HL-60 (cell line): ENCODE results near the gene FBLL1.

Source experiments
- CTCF ChIP-seq: IDR thresholded peaks from one replicate; pipeline ENCODE4 v1.5.1; 2011; ENCODE audit warnings: low read length, control low read depth, inconsistent platforms; ENCODE audit not compliant: insufficient read depth
- REST ChIP-seq: IDR thresholded peaks from 2 replicates; pipeline ENCODE4 v1.6.1; 2012; ENCODE audit warnings: low read depth; ENCODE audit not compliant: insufficient replicate concordance

GRCh38 chr5:168528521-168529373 lies at the start of gene FBLL1:
- peak; percentile 97 for TF ChIP-seq REST
- no peak for TF ChIP-seq CTCF
